Body of pancreas (tissue), 4 donors: ENCODE data around the gene DAB2IP.

Source experiments
- CTCF ChIP-seq, 7 experiments: fragments of 450-650 bp in 4 of 7; fragments of 200-600 bp in 3 of 7; sonication (generic) in 3 of 7; IDR thresholded peaks; one replicate each; pipeline ENCODE4 v1.5.1; 2016 to 2019; ENCODE audit warnings: antibody characterized with exemption in 7 of 7
- POLR2A ChIP-seq, 3 donors: fragments of 450-650 bp; IDR thresholded peaks; one replicate each; pipeline ENCODE4 v1.6.1; 2016; ENCODE audit warnings: antibody characterized with exemption in 3 of 3, mild to moderate bottlenecking in 2 of 3

- no peak for TF ChIP-seq CTCF (IDR thresholded peaks at IDR 0.05)
- TF ChIP-seq POLR2A (IDR thresholded peaks at IDR 0.05): no peak
Measured at GRCh38 chr9:121667890-121668289, 16.5 kb downstream of the DAB2IP start.
